ENCODE measurements around the gene DET1.
"Not testable (repeated sequence)": the region's sequence is repeated elsewhere in the genome, so short reads cannot be mapped to it uniquely, and the experiment has no call there.

The DET1 gene

GRCh38 chr15:88546248-88547129, at the start of gene DET1:
TSS of gene DET1 (minus strand) at chr15:88546681. CDS start at chr15:88531705, 14,976 bp downstream.
- peak; percentile 97 for DNase-seq

- DNase-seq: no peak
These were observed 44.9 kb upstream of the DET1 start for GRCh38 chr15:88591384-88591783.

GRCh38 chr15:88590759-88591158, 44.3 kb upstream of the DET1 start:
- DNase-seq: no peak

- DNase-seq: no peak
These were observed 40.1 kb upstream of the DET1 start for GRCh38 chr15:88586401-88587162.

- peak; percentile 38 for DNase-seq
These were observed 34.1 kb upstream of the DET1 start for GRCh38 chr15:88580532-88580931.

GRCh38 chr15:88579322-88579721, 32.8 kb upstream of the DET1 start:
- DNase-seq: no peak

GRCh38 chr15:88574655-88575054, 28.2 kb upstream of the DET1 start:
- DNase-seq: peak; percentile 31

- no peak for DNase-seq
These were observed 27.6 kb upstream of the DET1 start for GRCh38 chr15:88574077-88574476.

GRCh38 chr15:88571852-88572259, 25.4 kb upstream of the DET1 start:
- peak; percentile 11 for DNase-seq

- peak; percentile 18 for DNase-seq
These were observed 24.8 kb upstream of the DET1 start for GRCh38 chr15:88571153-88571851.

- DNase-seq: no peak
These were observed 22.1 kb upstream of the DET1 start for GRCh38 chr15:88568589-88568988.

- no peak for DNase-seq
These were observed 18.3 kb upstream of the DET1 start for GRCh38 chr15:88564741-88565140.

GRCh38 chr15:88563638-88564037, 17.2 kb upstream of the DET1 start:
- no peak for DNase-seq

- not testable (repeated sequence) for DNase-seq
These were observed 13.1 kb upstream of the DET1 start for GRCh38 chr15:88559565-88559964.

GRCh38 chr15:88558026-88558425, 11.5 kb upstream of the DET1 start:
- DNase-seq: not testable (repeated sequence)

- peak; percentile 66 for DNase-seq
These were observed 1.5 kb upstream of the DET1 start for GRCh38 chr15:88548009-88548408.

GRCh38 chr15:88545578-88546247, 768 bp downstream of the DET1 start:
- not testable (repeated sequence) for DNase-seq

- DNase-seq: no peak
These were observed 3.3 kb downstream of the DET1 start for GRCh38 chr15:88543065-88543776.

- DNase-seq: no peak
These were observed 4.1 kb downstream of the DET1 start for GRCh38 chr15:88542342-88542733.

- no peak for DNase-seq
These were observed 4.7 kb downstream of the DET1 start for GRCh38 chr15:88541709-88542341.

GRCh38 chr15:88541111-88541510, 5.4 kb downstream of the DET1 start:
- DNase-seq: not testable (repeated sequence)

- not testable (repeated sequence) for DNase-seq
These were observed 6.1 kb downstream of the DET1 start for GRCh38 chr15:88540350-88540749.

Measured in DMS53 (cell line).